ENCODE measurements around the gene KLF5. TPM values are rescaled to one million over a fixed set of nuclear protein-coding genes. Genes with fewer than 3 reads are reported as not detected.

The KLF5 gene
- 1 to 10 TPM; 1.3 to 1.9 TPM for total RNA-seq

- intact Hi-C loops (cut with micrococcal nuclease) = loop anchor here (1.0 to 10.0 kb wide), 9 partner anchors 171 to 1076 kb away; partner anchors contain the start of genes BORA, DIS3, KLF12 and MZT1
- Mint-ChIP-seq H3K36me3 (ENCODE audit: low read depth) (no peaks in the 10 kb centered on the region), H3K4me1 (ENCODE audit: low read depth) (peaks cover 17% of the 10 kb centered on the region), H3K27ac (no peak within 1 kb of the TSS), H3K9me3 (no peaks in the 10 kb centered on the region), H3K27me3 (ENCODE audit: low read depth) (peaks cover 22% of the 10 kb centered on the region), H3K4me3 (peak within 1 kb of the TSS; percentile 87)
- DNase-seq = peak; percentile 95
- CTCF ChIA-PET = interaction anchor here (0.6 to 1.3 kb wide), 7 partner anchors 22 to 655 kb away, joined by 3 to 4 read pairs (median 3); no protein-coding TSS in a partner anchor
These were observed at the start of gene KLF5 for GRCh38 chr13:73058736-73059459. KLF5 (plus strand) TSS chr13:73059005; CDS start chr13:73059328, 323 bp downstream.

GRCh38 chr13:73011751-73012150 lies 47.1 kb upstream of the KLF5 start:
- intact Hi-C loops (cut with micrococcal nuclease) = no loop called here
- Mint-ChIP-seq H3K4me3 (no peak overlapping the region), H3K27ac (no peak overlapping the region), H3K4me1 (ENCODE audit: low read depth) (no peaks in the 10 kb centered on the region), H3K9me3 (no peaks in the 10 kb centered on the region), H3K27me3 (ENCODE audit: low read depth) (no peaks in the 10 kb centered on the region), H3K36me3 (ENCODE audit: low read depth) (peaks cover 33% of the 10 kb centered on the region)
- CTCF ChIA-PET = no interaction called here
- no peak for DNase-seq

- H3K4me1 Mint-ChIP-seq (ENCODE audit: low read depth) = no peaks in the 10 kb centered on the region
- H3K27ac Mint-ChIP-seq = no peak overlapping the region
- CTCF ChIA-PET = interaction anchor here (0.6 kb wide), 1 partner anchor 144 kb away, joined by 3 read pairs; no protein-coding TSS in a partner anchor
- no peak overlapping the region for H3K4me3 Mint-ChIP-seq
- no peaks in the 10 kb centered on the region for H3K9me3 Mint-ChIP-seq
- H3K36me3 Mint-ChIP-seq (ENCODE audit: low read depth) = peaks cover 36% of the 10 kb centered on the region
- no peak for DNase-seq
- H3K27me3 Mint-ChIP-seq (ENCODE audit: low read depth) = no peaks in the 10 kb centered on the region
- intact Hi-C loops (cut with micrococcal nuclease) = no loop called here
These were observed 43.0 kb upstream of the KLF5 start for GRCh38 chr13:73015805-73016204.

GRCh38 chr13:73018336-73018735 lies 40.5 kb upstream of the KLF5 start:
- no peak overlapping the region for H3K27ac Mint-ChIP-seq
- H3K4me1 Mint-ChIP-seq (ENCODE audit: low read depth) = no peaks in the 10 kb centered on the region
- H3K36me3 Mint-ChIP-seq (ENCODE audit: low read depth) = peaks cover 25% of the 10 kb centered on the region
- H3K27me3 Mint-ChIP-seq (ENCODE audit: low read depth) = no peaks in the 10 kb centered on the region
- no peak overlapping the region for H3K4me3 Mint-ChIP-seq
- intact Hi-C loops (cut with micrococcal nuclease) = no loop called here
- no peak for DNase-seq
- CTCF ChIA-PET = no interaction called here
- H3K9me3 Mint-ChIP-seq = no peaks in the 10 kb centered on the region

GRCh38 chr13:73025217-73026012 lies 33.4 kb upstream of the KLF5 start:
- CTCF ChIA-PET = no interaction called here
- peak; percentile 10 for DNase-seq
- Mint-ChIP-seq H3K4me1 (ENCODE audit: low read depth) (peaks cover 12% of the 10 kb centered on the region), H3K4me3 (no peak overlapping the region), H3K27ac (no peak overlapping the region), H3K27me3 (ENCODE audit: low read depth) (no peaks in the 10 kb centered on the region), H3K36me3 (ENCODE audit: low read depth) (peaks cover 4% of the 10 kb centered on the region), H3K9me3 (no peaks in the 10 kb centered on the region)
- intact Hi-C loops (cut with micrococcal nuclease) = loop anchor here (1.0 kb wide), 1 partner anchor 161 kb away; no protein-coding TSS in a partner anchor

- H3K9me3 Mint-ChIP-seq = no peaks in the 10 kb centered on the region
- no peak overlapping the region for H3K27ac Mint-ChIP-seq
- H3K4me3 Mint-ChIP-seq = no peak overlapping the region
- no peak for DNase-seq
- intact Hi-C loops (cut with micrococcal nuclease) = no loop called here
- CTCF ChIA-PET = interaction anchor here (0.7 kb wide), 2 partner anchors 170 to 173 kb away, joined by 3 read pairs; no protein-coding TSS in a partner anchor
- H3K36me3 Mint-ChIP-seq (ENCODE audit: low read depth) = no peaks in the 10 kb centered on the region
- no peaks in the 10 kb centered on the region for H3K4me1 Mint-ChIP-seq (ENCODE audit: low read depth)
- no peaks in the 10 kb centered on the region for H3K27me3 Mint-ChIP-seq (ENCODE audit: low read depth)
These were observed 23.9 kb upstream of the KLF5 start for GRCh38 chr13:73034901-73035300.

- Mint-ChIP-seq H3K27ac (no peak overlapping the region), H3K4me1 (ENCODE audit: low read depth) (no peaks in the 10 kb centered on the region), H3K27me3 (ENCODE audit: low read depth) (no peaks in the 10 kb centered on the region), H3K36me3 (ENCODE audit: low read depth) (no peaks in the 10 kb centered on the region), H3K9me3 (no peaks in the 10 kb centered on the region), H3K4me3 (no peak overlapping the region)
- intact Hi-C loops (cut with micrococcal nuclease) = no loop called here
- CTCF ChIA-PET = interaction anchor here (0.7 to 1.4 kb wide), 3 partner anchors 25 to 173 kb away, joined by 3 read pairs; no protein-coding TSS in a partner anchor
- DNase-seq = no peak
These were observed 23.1 kb upstream of the KLF5 start for GRCh38 chr13:73035660-73036059.

- H3K27ac Mint-ChIP-seq = no peak overlapping the region
- no peaks in the 10 kb centered on the region for H3K27me3 Mint-ChIP-seq (ENCODE audit: low read depth)
- no peaks in the 10 kb centered on the region for H3K9me3 Mint-ChIP-seq
- no peaks in the 10 kb centered on the region for H3K4me1 Mint-ChIP-seq (ENCODE audit: low read depth)
- CTCF ChIA-PET = interaction anchor here (1.4 kb wide), 1 partner anchor 24 kb away, joined by 3 read pairs; no protein-coding TSS in a partner anchor
- no peak for DNase-seq
- H3K4me3 Mint-ChIP-seq = no peak overlapping the region
- intact Hi-C loops (cut with micrococcal nuclease) = no loop called here
- no peaks in the 10 kb centered on the region for H3K36me3 Mint-ChIP-seq (ENCODE audit: low read depth)
These were observed 22.2 kb upstream of the KLF5 start for GRCh38 chr13:73036566-73036965.

GRCh38 chr13:73038064-73038463 lies 20.7 kb upstream of the KLF5 start:
- CTCF ChIA-PET = no interaction called here
- Mint-ChIP-seq H3K27me3 (ENCODE audit: low read depth) (no peaks in the 10 kb centered on the region), H3K36me3 (ENCODE audit: low read depth) (no peaks in the 10 kb centered on the region)

GRCh38 chr13:73039201-73040108 lies 19.4 kb upstream of the KLF5 start:
- Mint-ChIP-seq H3K27me3 (ENCODE audit: low read depth) (no peaks in the 10 kb centered on the region), H3K4me3 (no peak overlapping the region), H3K9me3 (no peaks in the 10 kb centered on the region), H3K36me3 (ENCODE audit: low read depth) (no peaks in the 10 kb centered on the region), H3K4me1 (ENCODE audit: low read depth) (no peaks in the 10 kb centered on the region), H3K27ac (no peak overlapping the region)
- CTCF ChIA-PET = interaction anchor here (0.6 kb wide), 1 partner anchor 87 kb away, joined by 3 read pairs; no protein-coding TSS in a partner anchor
- DNase-seq = no peak
- intact Hi-C loops (cut with micrococcal nuclease) = no loop called here

More at GRCh38 chr13:73038064-73038463, 20.7 kb upstream of the KLF5 start:
- no peak for DNase-seq
- Mint-ChIP-seq H3K27ac (no peak overlapping the region), H3K4me3 (no peak overlapping the region), H3K4me1 (ENCODE audit: low read depth) (no peaks in the 10 kb centered on the region), H3K9me3 (no peaks in the 10 kb centered on the region)
- intact Hi-C loops (cut with micrococcal nuclease) = no loop called here

- no peaks in the 10 kb centered on the region for H3K27me3 Mint-ChIP-seq (ENCODE audit: low read depth)
- H3K4me3 Mint-ChIP-seq = no peak overlapping the region
- H3K36me3 Mint-ChIP-seq (ENCODE audit: low read depth) = no peaks in the 10 kb centered on the region
- intact Hi-C loops (cut with micrococcal nuclease) = no loop called here
- CTCF ChIA-PET = interaction anchor here (0.6 kb wide), 1 partner anchor 88 kb away, joined by 3 read pairs; no protein-coding TSS in a partner anchor
- no peaks in the 10 kb centered on the region for H3K4me1 Mint-ChIP-seq (ENCODE audit: low read depth)
- DNase-seq = no peak
- no peak overlapping the region for H3K27ac Mint-ChIP-seq
- H3K9me3 Mint-ChIP-seq = no peaks in the 10 kb centered on the region
These were observed 18.3 kb upstream of the KLF5 start for GRCh38 chr13:73040484-73040883.

Measured in activated naive CD4-positive, alpha-beta T cell treated with anti-CD3 and anti-CD28 coated beads for 36 hours (primary cell).